Liver (tissue), 9 donors: ENCODE measurements around the gene CSNK1G2. TPM values are rescaled to one million over a fixed set of nuclear protein-coding genes. Genes with fewer than 3 reads are reported as not detected.

Experiments used
- DNase-seq: peaks from one replicate; pipeline ENCODE4 v3.0.0-alpha.2; 2017; ENCODE audit warnings: low spot score
- H3K27ac ChIP-seq, 2 donors: one replicate each; pipeline ENCODE4 v1.7.0; 2013; ENCODE audit warnings: inconsistent platforms in 2 of 2, low read length in 2 of 2, control low read depth in 1 of 2, low read depth in 1 of 2, mild to moderate bottlenecking in 1 of 2
- H3K27me3 ChIP-seq, 4 donors: one replicate each; pipeline versions ENCODE4 v1.6.1 to v1.7.0; 2013; ENCODE audit warnings: low read length in 3 of 4, inconsistent platforms in 1 of 4, mild to moderate bottlenecking in 1 of 4, moderate library complexity in 1 of 4; ENCODE audit not compliant: control insufficient read depth in 4 of 4, insufficient read depth in 4 of 4
- H3K36me3 ChIP-seq, 4 donors: one replicate each; pipeline versions ENCODE4 v1.6.1 to v1.7.0; 2013; ENCODE audit warnings: low read length in 3 of 4, mild to moderate bottlenecking in 3 of 4, low read depth in 1 of 4, moderate library complexity in 1 of 4; ENCODE audit not compliant: control insufficient read depth in 4 of 4, insufficient read depth in 3 of 4
- H3K4me1 ChIP-seq, 4 donors: one replicate each; pipeline versions ENCODE4 v1.6.1 to v1.7.0; 2013; ENCODE audit warnings: low read length in 3 of 4, mild to moderate bottlenecking in 3 of 4, moderate library complexity in 1 of 4; ENCODE audit not compliant: control insufficient read depth in 4 of 4, insufficient read depth in 4 of 4
- H3K4me3 ChIP-seq, 3 donors: one replicate each; pipeline versions ENCODE4 v1.6.1 to v1.7.0; 2013; ENCODE audit warnings: low read length in 3 of 3, control low read depth in 1 of 3, low read depth in 1 of 3, mild to moderate bottlenecking in 1 of 3
- H3K9ac ChIP-seq, 2 donors: one replicate each; pipeline ENCODE4 v1.7.0; 2013; ENCODE audit warnings: low read length in 2 of 2, mild to moderate bottlenecking in 2 of 2, moderate library complexity in 2 of 2, control low read depth in 1 of 2, low read depth in 1 of 2
- H3K9me3 ChIP-seq, 4 donors: one replicate each; pipeline versions ENCODE4 v1.6.1 to v1.7.0; 2013; ENCODE audit warnings: low read length in 3 of 4; ENCODE audit not compliant: control insufficient read depth in 4 of 4
- ATF3 ChIP-seq: IDR thresholded peaks from 2 replicates; pipeline ENCODE4 v1.6.1; 2016; ENCODE audit warnings: antibody characterized with exemption
- CTCF ChIP-seq: fragments of 150-350 bp; IDR thresholded peaks from 2 replicates; pipeline ENCODE4 v1.5.1; 2017; ENCODE audit warnings: improper control_type of control experiment, low read depth, low read length; ENCODE audit not compliant: missing input control
- EGR1 ChIP-seq, 2 donors: IDR thresholded peaks; 2 replicates each; pipeline ENCODE4 v1.6.1; 2016 to 2018; ENCODE audit warnings: antibody characterized with exemption in 2 of 2, low read depth in 2 of 2
- FOXA1 ChIP-seq: IDR thresholded peaks from 2 replicates; pipeline ENCODE4 v1.6.1; 2016; ENCODE audit warnings: antibody characterized with exemption
- FOXA2 ChIP-seq: IDR thresholded peaks from 2 replicates; pipeline ENCODE4 v1.6.1; 2016; ENCODE audit warnings: antibody characterized with exemption
- GABPA ChIP-seq, 2 donors: IDR thresholded peaks in 1 of 2; conservative IDR thresholded peaks in 1 of 2; 2 replicates each; pipeline ENCODE4 v1.6.1; 2016; ENCODE audit warnings: antibody characterized with exemption in 2 of 2, mild to moderate bottlenecking in 1 of 2, moderate library complexity in 1 of 2
- JUND ChIP-seq, 2 donors: IDR thresholded peaks; 2 replicates each; pipeline ENCODE4 v1.6.1; 2016; ENCODE audit warnings: antibody characterized with exemption in 2 of 2
- MAX ChIP-seq: IDR thresholded peaks from 2 replicates; pipeline ENCODE4 v1.6.1; 2016; ENCODE audit warnings: antibody characterized with exemption
- RAD21 ChIP-seq, 2 donors: IDR thresholded peaks; 2 replicates each; pipeline ENCODE4 v1.6.1; 2016; ENCODE audit warnings: antibody characterized with exemption in 2 of 2, mild to moderate bottlenecking in 2 of 2
- REST ChIP-seq: IDR thresholded peaks from 2 replicates; pipeline ENCODE4 v1.6.1; 2016; ENCODE audit warnings: antibody characterized with exemption, mild to moderate bottlenecking
- RXRA ChIP-seq, 2 donors: IDR thresholded peaks; 2 replicates each; pipeline ENCODE4 v1.6.1; 2017 to 2018; ENCODE audit warnings: antibody characterized with exemption in 2 of 2, mild to moderate bottlenecking in 1 of 2
- SP1 ChIP-seq: IDR thresholded peaks from 2 replicates; pipeline ENCODE4 v1.6.1; 2018; ENCODE audit warnings: antibody characterized with exemption, mild to moderate bottlenecking
- TAF1 ChIP-seq: conservative IDR thresholded peaks from 2 replicates; pipeline ENCODE4 v1.6.1; 2016; ENCODE audit warnings: antibody characterized with exemption, mild to moderate bottlenecking
- YY1 ChIP-seq: IDR thresholded peaks from 2 replicates; pipeline ENCODE4 v1.6.1; 2016; ENCODE audit warnings: antibody characterized with exemption, mild to moderate bottlenecking
- ZBTB33 ChIP-seq: IDR thresholded peaks from 2 replicates; pipeline ENCODE4 v1.6.1; 2016; ENCODE audit warnings: antibody characterized with exemption
- WGBS: extraction: QIAGEN DNeasy Blood & Tissue Kit; methylation state at CpG from one replicate; pipeline ENCODE4 v1.1.7; 2013; 5-methylcytosine and 5-hydroxymethylcytosine counted together
- polyA plus RNA-seq, 2 donors: library from polyadenylated mRNA; stranded (reverse) in 1 of 2; unstranded in 1 of 2; fragments of 200-250 nt in 1 of 2; fragments of >200 nt in 1 of 2; fragmentation: Nextera tagmentation in 1 of 2; extraction: Ambion mirVana in 1 of 2; gene quantifications; one replicate each; pipeline versions ENCODE4 v1.2.1 to v1.2.3, GENCODE V29; 2013 to 2015
- total RNA-seq, 2 donors: library from RNA; depleted of rRNA; stranded (reverse); fragments of >200 nt; gene quantifications; one replicate each; pipeline ENCODE4 v1.2.3, GENCODE V29; 2014
- donor health status: healthy.
- donor health status: healthy.
- donor health status: healthy.
- donor health status: healthy.
- donor health status: healthy.

Gene CSNK1G2
- total and polyA plus RNA-seq, 4 donors, result 3.5 to 30.6 (median 23.9) TPM

GRCh38 chr19:1912760-1913505 lies 28.0 kb upstream of the CSNK1G2 start:
- Histone ChIP-seq H3K36me3 (peaks cover 0 to 12% (median 4%) of the 10 kb centered on the region in 4 donors), H3K27me3 (no peaks in the 10 kb centered on the region), H3K27ac (no peak overlapping the region), H3K9me3 (no peaks in the 10 kb centered on the region), H3K4me1 (peaks cover 0 to 5% (median 1%) of the 10 kb centered on the region in 4 donors), H3K9ac (no peak overlapping the region), H3K4me3 (no peak overlapping the region)
- WGBS, result 98% methylated on average over 77 of the region's 77 CpGs
- no peak for TF ChIP-seq MAX
- TF ChIP-seq RXRA (IDR thresholded peaks at IDR 0.05), result no peak
- TF ChIP-seq ATF3, result no peak
- no peak for TF ChIP-seq ZBTB33
- TF ChIP-seq GABPA (IDR thresholded peaks at IDR 0.05 in 1 of 2, conservative IDR thresholded peaks at IDR 0.05 in 1 of 2), result no peak
- TF ChIP-seq TAF1, result no peak
- no peak for TF ChIP-seq EGR1 (IDR thresholded peaks at IDR 0.05; ENCODE audit: low read depth in 2 of 2)
- no peak for TF ChIP-seq REST
- TF ChIP-seq FOXA2, result no peak
- no peak for TF ChIP-seq JUND (IDR thresholded peaks at IDR 0.05)
- no peak for TF ChIP-seq FOXA1
- no peak for TF ChIP-seq CTCF
- TF ChIP-seq SP1, result no peak
- no peak for TF ChIP-seq YY1
- no peak for TF ChIP-seq RAD21 (IDR thresholded peaks at IDR 0.05)
- DNase-seq, result no peak
